Keratinocyte (primary cell): ENCODE measurements around the gene DAPK1. TPM values are rescaled to one million over a fixed set of nuclear protein-coding genes. Genes with fewer than 3 reads are reported as not detected.

Experiments
- DNase-seq: peaks from one replicate; pipeline ENCODE4 v3.0.0-alpha.2; 2011; ENCODE audit warnings: low read depth, missing footprints, low spot score
- FAIRE-seq: peaks from 2 replicates; lab custom pipeline; 2011; peaks lifted over from hg19 to GRCh38; lab: Jason Lieb, UNC
- H2AFZ ChIP-seq: 2 replicates; pipeline ENCODE4 v1.6.0; 2012; ENCODE audit warnings: low read length, control low read depth, inconsistent platforms; ENCODE audit not compliant: control insufficient read depth
- H3K27ac ChIP-seq: 2 replicates; pipeline ENCODE4 v1.5.1; 2011; ENCODE audit warnings: low read length; ENCODE audit not compliant: control insufficient read depth, insufficient read depth
- H3K27me3 ChIP-seq: 3 replicates; pipeline ENCODE4 v1.6.0; 2011; ENCODE audit warnings: low read length; ENCODE audit not compliant: control insufficient read depth, insufficient read depth; ENCODE audit errors: extremely low read depth
- H3K36me3 ChIP-seq, 2 experiments: 2 replicates in 1 of 2; 3 replicates in 1 of 2; pipeline ENCODE4 v1.5.1; 2011; ENCODE audit warnings: low read length in 2 of 2, mild to moderate bottlenecking in 1 of 2; ENCODE audit not compliant: control insufficient read depth in 2 of 2, insufficient read depth in 2 of 2; ENCODE audit errors: extremely low read depth in 1 of 2
- H3K4me1 ChIP-seq: 3 replicates; pipeline ENCODE4 v1.5.1; 2011; ENCODE audit warnings: low read length; ENCODE audit not compliant: control insufficient read depth, insufficient read depth; ENCODE audit errors: extremely low read depth
- H3K4me2 ChIP-seq: 3 replicates; pipeline ENCODE4 v1.6.0; 2011; ENCODE audit warnings: low read depth, low read length; ENCODE audit not compliant: control insufficient read depth, insufficient read depth; ENCODE audit errors: extremely low read depth
- H3K4me3 ChIP-seq, 3 experiments: fragments of 200-600 bp in 1 of 3; sonication (generic) in 1 of 3; 2 replicates in 2 of 3; 3 replicates in 1 of 3; pipeline ENCODE4 v1.5.1; 2011 to 2016; ENCODE audit warnings: low read length in 3 of 3, mild to moderate bottlenecking in 3 of 3, control low read depth in 2 of 3, inconsistent platforms in 1 of 3, low read depth in 1 of 3, mixed read lengths in 1 of 3, mixed run types in 1 of 3, moderate library complexity in 1 of 3; ENCODE audit not compliant: control insufficient read depth in 2 of 3, insufficient read depth in 2 of 3; ENCODE audit errors: extremely low read depth in 1 of 3
- H3K79me2 ChIP-seq: 2 replicates; pipeline ENCODE4 v1.6.0; 2012; ENCODE audit warnings: low read length; ENCODE audit not compliant: control insufficient read depth, insufficient read depth
- H3K9ac ChIP-seq: 3 replicates; pipeline ENCODE4 v1.6.0; 2011; ENCODE audit warnings: low read length; ENCODE audit not compliant: control insufficient read depth, insufficient read depth; ENCODE audit errors: extremely low read depth
- H3K9me1 ChIP-seq: 3 replicates; pipeline ENCODE4 v1.6.0; 2011; ENCODE audit warnings: low read length; ENCODE audit not compliant: control insufficient read depth, insufficient read depth; ENCODE audit errors: extremely low read depth
- H3K9me3 ChIP-seq: 2 replicates; pipeline ENCODE4 v1.5.1; 2012; ENCODE audit warnings: low read depth, low read length; ENCODE audit not compliant: control insufficient read depth
- H4K20me1 ChIP-seq: 3 replicates; pipeline ENCODE4 v1.6.0; 2011; ENCODE audit warnings: low read length; ENCODE audit not compliant: control insufficient read depth, insufficient read depth; ENCODE audit errors: extremely low read depth
- CTCF ChIP-seq, 3 experiments: IDR thresholded peaks in 1 of 3; conservative IDR thresholded peaks in 1 of 3; optimal IDR thresholded peaks in 1 of 3; 2 replicates in 2 of 3; 3 replicates in 1 of 3; pipeline versions ENCODE3 to v1.5.1; 2011; ENCODE audit warnings: low read length in 3 of 3, mild to moderate bottlenecking in 3 of 3, moderate library complexity in 2 of 3, control low read depth in 1 of 3, inconsistent platforms in 1 of 3; ENCODE audit not compliant: insufficient read depth in 2 of 3; ENCODE audit errors: extremely low read depth in 1 of 3
- EZH2 ChIP-seq: IDR thresholded peaks from one replicate; pipeline ENCODE4 v1.6.1; 2012; ENCODE audit warnings: inconsistent platforms, mild to moderate bottlenecking, low read length, moderate library complexity
- dilution Hi-C: fragments of 300-500 bp; cut with MboI; formaldehyde crosslinking; loops from one replicate; pipeline ENCODE4 v1.7.0; 2020; ENCODE audit warnings: low sequenced_read_pairs; ENCODE audit not compliant: extremely low pct_ligation_motif_present
- polyA plus RNA-seq, 5 experiments: library from polyadenylated mRNA; depleted of rRNA in 3 of 5; stranded (reverse) in 3 of 5; stranded (forward) in 1 of 5; unstranded in 1 of 5; fragments of >200 nt; gene quantifications; 1 replicate in 1 of 5; 2 replicates in 3 of 5; 3 replicates in 1 of 5; pipeline versions ENCODE4 v1.2.1 to v1.2.3, GENCODE V29; 2011 to 2012; ENCODE audit warnings: missing spikeins in 2 of 5, low read depth in 1 of 5, low replicate concordance in 1 of 5

The DAPK1 gene
- polyA plus RNA-seq, 1 donor (not counting 4 experiments of a cell fraction or from before 2014, with no cell fraction given) = 2.8 TPM

GRCh38 chr9:87673446-87674120 is 175.9 kb downstream of the DAPK1 start:
- Histone ChIP-seq H3K36me3 (no peaks in the 10 kb centered on the region), H3K9ac (no peak overlapping the region), H3K9me1 (no peaks in the 10 kb centered on the region), H3K27ac (no peak overlapping the region), H2AFZ (no peak overlapping the region), H3K4me3 (no peak overlapping the region), H3K4me1 (peaks cover 4% of the 10 kb centered on the region), H3K4me2 (no peak overlapping the region), H3K9me3 (no peaks in the 10 kb centered on the region), H3K27me3 (no peaks in the 10 kb centered on the region), H4K20me1 (no peaks in the 10 kb centered on the region), H3K79me2 (no peaks in the 10 kb centered on the region)
- DNase-seq = no peak
- dilution Hi-C loops = no loop called here
- no peak for FAIRE-seq
- no peak for TF ChIP-seq EZH2
- TF ChIP-seq CTCF (optimal IDR thresholded peaks at IDR 0.05 in 1 of 3, IDR thresholded peaks at IDR 0.05 in 1 of 3, conservative IDR thresholded peaks at IDR 0.05 in 1 of 3; ENCODE audit: extremely low read depth in 1 of 3, insufficient read depth in 2 of 3, low read length in 3 of 3) = no peak

GRCh38 chr9:87674565-87675299 is 177.1 kb downstream of the DAPK1 start:
- dilution Hi-C loops = no loop called here
- no peak for FAIRE-seq
- Histone ChIP-seq H3K9me3 (no peaks in the 10 kb centered on the region), H3K4me3 (no peak overlapping the region), H3K9me1 (no peaks in the 10 kb centered on the region), H2AFZ (no peak overlapping the region), H3K27ac (no peak overlapping the region), H3K36me3 (no peaks in the 10 kb centered on the region), H3K27me3 (no peaks in the 10 kb centered on the region), H3K9ac (no peak overlapping the region), H4K20me1 (no peaks in the 10 kb centered on the region), H3K4me2 (no peak overlapping the region), H3K4me1 (peaks cover 4% of the 10 kb centered on the region), H3K79me2 (no peaks in the 10 kb centered on the region)
- TF ChIP-seq CTCF (optimal IDR thresholded peaks at IDR 0.05 in 1 of 3, IDR thresholded peaks at IDR 0.05 in 1 of 3, conservative IDR thresholded peaks at IDR 0.05 in 1 of 3; ENCODE audit: extremely low read depth in 1 of 3, insufficient read depth in 2 of 3, low read length in 3 of 3) = no peak
- TF ChIP-seq EZH2 = no peak
- no peak for DNase-seq
